Measurements from ENCODE around the gene MDH2.
"Not testable (repeated sequence)": the region's sequence is repeated elsewhere in the genome, so short reads cannot be mapped to it uniquely, and the experiment has no call there.

MDH2 gene

GRCh38 chr7:76047305-76047810 is 548 bp upstream of the MDH2 start:
- DNase-seq (ENCODE audit: low read depth in 3 of 3) = no peak

GRCh38 chr7:76048668-76048988 is 722 bp downstream of the MDH2 start:
- peak in 1 of 3 donors; percentile 16 for DNase-seq (ENCODE audit: low read depth in 3 of 3)

- no peak for DNase-seq (ENCODE audit: low read depth in 3 of 3)
Measured at GRCh38 chr7:76049295-76049694, 1.4 kb downstream of the MDH2 start.

- DNase-seq (ENCODE audit: low read depth in 3 of 3) = no peak
Measured at GRCh38 chr7:76050545-76050944, 2.6 kb downstream of the MDH2 start.

GRCh38 chr7:76051840-76052239 is 3.9 kb downstream of the MDH2 start:
- DNase-seq (ENCODE audit: low read depth in 3 of 3) = no peak

- not testable (repeated sequence) for DNase-seq (ENCODE audit: low read depth in 3 of 3)
Measured at GRCh38 chr7:76052681-76053080, 4.8 kb downstream of the MDH2 start.

- no peak for DNase-seq (ENCODE audit: low read depth in 3 of 3)
Measured at GRCh38 chr7:76053461-76053860, 5.6 kb downstream of the MDH2 start.

GRCh38 chr7:76054123-76055120 is 6.5 kb downstream of the MDH2 start:
- no peak for DNase-seq (ENCODE audit: low read depth in 3 of 3)

GRCh38 chr7:76056241-76056640 is 8.3 kb downstream of the MDH2 start:
- no peak for DNase-seq (ENCODE audit: low read depth in 3 of 3)

GRCh38 chr7:76057103-76057812 is 9.4 kb downstream of the MDH2 start:
- DNase-seq (ENCODE audit: low read depth in 3 of 3) = no peak

- DNase-seq (ENCODE audit: low read depth in 3 of 3) = no peak
Measured at GRCh38 chr7:76057813-76058145, 9.9 kb downstream of the MDH2 start.

GRCh38 chr7:76058745-76059144 is 10.8 kb downstream of the MDH2 start:
- DNase-seq (ENCODE audit: low read depth in 3 of 3) = not testable (repeated sequence)

- no peak for DNase-seq (ENCODE audit: low read depth in 3 of 3)
Measured at GRCh38 chr7:76060842-76061241, 12.9 kb downstream of the MDH2 start.

- DNase-seq (ENCODE audit: low read depth in 3 of 3) = no peak
Measured at GRCh38 chr7:76062254-76062653, 14.3 kb downstream of the MDH2 start.

- DNase-seq (ENCODE audit: low read depth in 3 of 3) = no peak
Measured at GRCh38 chr7:76063114-76063513, 15.2 kb downstream of the MDH2 start.

GRCh38 chr7:76063525-76063924 is 15.6 kb downstream of the MDH2 start:
- no peak for DNase-seq (ENCODE audit: low read depth in 3 of 3)

- DNase-seq (ENCODE audit: low read depth in 3 of 3) = no peak
Measured at GRCh38 chr7:76064208-76064970, 16.5 kb downstream of the MDH2 start.

GRCh38 chr7:76065016-76065612 is 17.2 kb downstream of the MDH2 start:
- no peak for DNase-seq (ENCODE audit: low read depth in 3 of 3)

- no peak for DNase-seq (ENCODE audit: low read depth in 3 of 3)
Measured at GRCh38 chr7:76066716-76067503, 19.0 kb downstream of the MDH2 start.

- DNase-seq (ENCODE audit: low read depth in 3 of 3) = no peak
Measured at GRCh38 chr7:76069238-76069638, 21.3 kb downstream of the MDH2 start.

All from stimulated activated CD4-positive, alpha-beta T cell treated with anti-CD3 and anti-CD28 coated beads, TNF-alpha, amount 100 ng/mL, for 48 hours (primary cell).